Caco-2 (cell line): ENCODE results near the gene DYRK1A. TPM values are rescaled to one million over a fixed set of nuclear protein-coding genes. Genes with fewer than 3 reads are reported as not detected.
A peak's percentile ranks its signal among the peaks of the same experiment; 100 is the strongest.

ENCODE experiments used
- BruUV-seq: library from RNA; stranded (reverse); fragments of 400-500 nt; replicated peaks from 2 replicates; lab custom pipeline; 2021; lab: Mats Ljungman, UMichigan
- CTCF ChIA-PET: fragments of 300-600 bp; sonication (Branson Sonifier 250); formaldehyde crosslinking; loops from one replicate; lab custom pipeline; 2022; ENCODE audit warnings: antibody characterized with exemption; lab: Charles Lee
- POLR2A ChIA-PET: fragments of 300-600 bp; sonication (Branson Sonifier 250); formaldehyde crosslinking; loops from one replicate; lab custom pipeline; 2022; ENCODE audit warnings: antibody characterized with exemption; lab: Charles Lee
- DNase-seq, 2 experiments: peaks; one replicate each; pipeline versions ENCODE4 v3.0.0 to v3.0.0-alpha.2; 2020 to 2022
- H3K27me3 ChIP-seq: replicated peaks from 2 replicates; pipeline ENCODE4 v1.6.0; 2011; ENCODE audit warnings: low read length; ENCODE audit not compliant: control insufficient read depth, insufficient read depth
- H3K36me3 ChIP-seq: 2 replicates; pipeline ENCODE4 v1.5.1; 2011; ENCODE audit warnings: low read length; ENCODE audit not compliant: control insufficient read depth, insufficient read depth
- H3K4me1 ChIP-seq: fragments of 250-450 bp; sonication (Bioruptor Pico); 2 replicates; pipeline ENCODE4 v1.5.1; 2020; ENCODE audit warnings: mild to moderate bottlenecking
- H3K4me3 ChIP-seq: 2 replicates; pipeline ENCODE4 v1.5.1; 2011; ENCODE audit warnings: low read depth, mild to moderate bottlenecking, control low read depth, low read length
- H3K9me3 ChIP-seq: fragments of 250-450 bp; sonication (Bioruptor Pico); 2 replicates; pipeline ENCODE4 v1.5.1; 2020; ENCODE audit warnings: mild to moderate bottlenecking, moderate library complexity
- H3K27ac Mint-ChIP-seq: one replicate; pipeline ENCODE4 v1.8.0; 2022; ENCODE audit warnings: mixed read lengths; ENCODE audit not compliant: unreplicated experiment
- H3K27me3 Mint-ChIP-seq: one replicate; pipeline ENCODE4 v1.8.0; 2022; ENCODE audit warnings: mixed read lengths; ENCODE audit not compliant: insufficient read depth, unreplicated experiment
- H3K36me3 Mint-ChIP-seq: one replicate; pipeline ENCODE4 v1.8.0; 2022; ENCODE audit warnings: mild to moderate bottlenecking, mixed read lengths; ENCODE audit not compliant: insufficient read depth, unreplicated experiment
- H3K4me1 Mint-ChIP-seq: one replicate; pipeline ENCODE4 v1.8.0; 2022; ENCODE audit warnings: low read depth, mixed read lengths; ENCODE audit not compliant: unreplicated experiment
- H3K4me3 Mint-ChIP-seq: one replicate; pipeline ENCODE4 v1.8.0; 2022; ENCODE audit warnings: mild to moderate bottlenecking, moderate library complexity, mixed read lengths; ENCODE audit not compliant: unreplicated experiment
- H3K9me3 Mint-ChIP-seq: one replicate; pipeline ENCODE4 v1.8.0; 2022; ENCODE audit warnings: mixed read lengths; ENCODE audit not compliant: unreplicated experiment
- CTCF ChIP-seq, 2 experiments: fragments of 200-600 bp in 1 of 2; IDR thresholded peaks; 1 replicate in 1 of 2; 2 replicates in 1 of 2; pipeline versions ENCODE4 v1.5.1 to v1.8.0; 2011 to 2022; ENCODE audit warnings: antibody characterized with exemption in 1 of 2, control low read depth in 1 of 2, inconsistent platforms in 1 of 2, low read depth in 1 of 2, low read length in 1 of 2, mild to moderate bottlenecking in 1 of 2, moderate library complexity in 1 of 2; ENCODE audit not compliant: insufficient read depth in 1 of 2, severe bottlenecking in 1 of 2, unreplicated experiment in 1 of 2
- intact Hi-C: fragments of 100-400 bp; cut with micrococcal nuclease; formaldehyde crosslinking; loops from one replicate; pipeline ENCODE4 v1.10.0; 2022; ENCODE audit not compliant: unreplicated experiment
- total RNA-seq: library from RNA; stranded (reverse); gene quantifications from 2 replicates; pipeline ENCODE4 v1.2.3, GENCODE V29; 2022

DYRK1A gene
- total RNA-seq, 1 experiment from 2014 or later, result 50.9 TPM

GRCh38 chr21:37509802-37510393, 143.3 kb downstream of the DYRK1A start:
- POLR2A ChIA-PET, result no interaction called here
- no peak for DNase-seq
- Mint-ChIP-seq H3K4me3 (no peak overlapping the region), H3K36me3 (peaks cover 46% of the 10 kb centered on the region), H3K4me1 (no peaks in the 10 kb centered on the region), H3K27me3 (no peaks in the 10 kb centered on the region), H3K27ac (no peak overlapping the region), H3K9me3 (no peaks in the 10 kb centered on the region)
- BruUV-seq, result no TSS peak
- peaks cover 4% of the 10 kb centered on the region for H3K36me3 ChIP-seq
- H3K4me3 ChIP-seq, result no peak overlapping the region
- TF ChIP-seq CTCF (IDR thresholded peaks at IDR 0.05; ENCODE audit: insufficient read depth in 1 of 2, low read depth in 1 of 2, low read length in 1 of 2, severe bottlenecking in 1 of 2, unreplicated experiment in 1 of 2), result no peak
- intact Hi-C loops, result no loop called here
- no peaks in the 10 kb centered on the region for H3K27me3 ChIP-seq
- no peaks in the 10 kb centered on the region for H3K4me1 ChIP-seq
- CTCF ChIA-PET, result no interaction called here
- no peaks in the 10 kb centered on the region for H3K9me3 ChIP-seq

GRCh38 chr21:37511848-37512247, 145.3 kb downstream of the DYRK1A start:
- CTCF ChIA-PET, result interaction anchor here (0.5 kb wide), 1 partner anchor 99 kb away, joined by 3 read pairs; no protein-coding TSS in a partner anchor
- no peak overlapping the region for H3K4me3 ChIP-seq
- BruUV-seq, result no TSS peak

GRCh38 chr21:37513383-37513782, 146.8 kb downstream of the DYRK1A start:
- H3K27me3 ChIP-seq, result no peaks in the 10 kb centered on the region
- Mint-ChIP-seq H3K4me1 (no peaks in the 10 kb centered on the region), H3K27me3 (no peaks in the 10 kb centered on the region), H3K27ac (no peak overlapping the region), H3K9me3 (no peaks in the 10 kb centered on the region), H3K36me3 (peaks cover 77% of the 10 kb centered on the region), H3K4me3 (no peak overlapping the region)
- H3K4me1 ChIP-seq, result no peaks in the 10 kb centered on the region
- no peaks in the 10 kb centered on the region for H3K9me3 ChIP-seq
- no peak for DNase-seq
- CTCF ChIA-PET, result no interaction called here
- intact Hi-C loops, result no loop called here
- BruUV-seq, result TSS peak; percentile 25
- TF ChIP-seq CTCF (IDR thresholded peaks at IDR 0.05; ENCODE audit: insufficient read depth in 1 of 2, low read depth in 1 of 2, low read length in 1 of 2, severe bottlenecking in 1 of 2, unreplicated experiment in 1 of 2), result no peak
- POLR2A ChIA-PET, result interaction anchor here (0.6 kb wide), 1 partner anchor 55 kb away, joined by 9 read pairs; no protein-coding TSS in a partner anchor
- H3K36me3 ChIP-seq, result no peaks in the 10 kb centered on the region; the same call in 1 of the 2 replicates
- no peak overlapping the region for H3K4me3 ChIP-seq

More at GRCh38 chr21:37511848-37512247, 145.3 kb downstream of the DYRK1A start:
- peaks cover 2% of the 10 kb centered on the region for H3K36me3 ChIP-seq
- TF ChIP-seq CTCF (IDR thresholded peaks at IDR 0.05; ENCODE audit: insufficient read depth in 1 of 2, low read depth in 1 of 2, low read length in 1 of 2, severe bottlenecking in 1 of 2, unreplicated experiment in 1 of 2), result no peak
- H3K27me3 Mint-ChIP-seq, result no peaks in the 10 kb centered on the region
- peaks cover 62% of the 10 kb centered on the region for H3K36me3 Mint-ChIP-seq
- no peaks in the 10 kb centered on the region for H3K9me3 Mint-ChIP-seq
- H3K9me3 ChIP-seq, result no peaks in the 10 kb centered on the region
- POLR2A ChIA-PET, result no interaction called here
- H3K27me3 ChIP-seq, result no peaks in the 10 kb centered on the region
- no peaks in the 10 kb centered on the region for H3K4me1 Mint-ChIP-seq
- intact Hi-C loops, result no loop called here
- H3K4me1 ChIP-seq, result no peaks in the 10 kb centered on the region
- no peak overlapping the region for H3K4me3 Mint-ChIP-seq
- no peak overlapping the region for H3K27ac Mint-ChIP-seq
- DNase-seq, result no peak
